Mucosa of stomach (tissue), 1 donor: Measurements from ENCODE around the gene CIT.
A peak's percentile ranks its signal among the peaks of the same experiment; 100 is the strongest.
"Not testable (repeated sequence)": the region's sequence is repeated elsewhere in the genome, so short reads cannot be mapped to it uniquely, and the experiment has no call there.

Experiments used
- H3K27me3 ChIP-seq: one replicate; pipeline ENCODE4 v1.7.0; 2013; ENCODE audit warnings: mild to moderate bottlenecking, low read length; ENCODE audit not compliant: control insufficient read depth, insufficient read depth
- H3K36me3 ChIP-seq: one replicate; pipeline ENCODE4 v1.7.0; 2013; ENCODE audit warnings: low read length; ENCODE audit not compliant: control insufficient read depth, insufficient read depth
- H3K4me1 ChIP-seq: one replicate; pipeline ENCODE4 v1.7.0; 2013; ENCODE audit warnings: mild to moderate bottlenecking, low read length; ENCODE audit not compliant: control insufficient read depth, insufficient read depth
- H3K4me3 ChIP-seq: one replicate; pipeline ENCODE4 v1.7.0; 2013; ENCODE audit warnings: low read length
- H3K9ac ChIP-seq: one replicate; pipeline ENCODE4 v1.7.0; 2013; ENCODE audit warnings: mild to moderate bottlenecking, low read length, moderate library complexity
- H3K9me3 ChIP-seq: one replicate; pipeline ENCODE4 v1.7.0; 2013; ENCODE audit warnings: mild to moderate bottlenecking, low read length, moderate library complexity; ENCODE audit not compliant: control insufficient read depth
- donor health status: Pancreatic carcinoma.

Gene CIT

GRCh38 chr12:119885549-119885948, 8.4 kb upstream of the CIT start:
- no peaks in the 10 kb centered on the region for H3K27me3 ChIP-seq
- no peak overlapping the region for H3K4me3 ChIP-seq
- no peaks in the 10 kb centered on the region for H3K4me1 ChIP-seq
- no peaks in the 10 kb centered on the region for H3K9me3 ChIP-seq
- no peak overlapping the region for H3K9ac ChIP-seq
- no peaks in the 10 kb centered on the region for H3K36me3 ChIP-seq

- not testable (repeated sequence) for H3K9ac ChIP-seq, H3K27me3 ChIP-seq, H3K4me3 ChIP-seq, H3K4me1 ChIP-seq, H3K36me3 ChIP-seq, H3K9me3 ChIP-seq
Measured at GRCh38 chr12:119883791-119884190, 6.7 kb upstream of the CIT start.

- Histone ChIP-seq H3K27me3 (no peaks in the 10 kb centered on the region), H3K36me3 (no peaks in the 10 kb centered on the region), H3K4me1 (no peaks in the 10 kb centered on the region), H3K9ac (no peak overlapping the region), H3K4me3 (no peak overlapping the region), H3K9me3 (no peaks in the 10 kb centered on the region)
Measured at GRCh38 chr12:119883237-119883636, 6.1 kb upstream of the CIT start.

- no peaks in the 10 kb centered on the region for H3K36me3 ChIP-seq
- H3K4me1 ChIP-seq = peaks cover 10% of the 10 kb centered on the region
- no peaks in the 10 kb centered on the region for H3K9me3 ChIP-seq
- peak overlapping the region; percentile 68 for H3K4me3 ChIP-seq
- no peaks in the 10 kb centered on the region for H3K27me3 ChIP-seq
- H3K9ac ChIP-seq = no peak overlapping the region
Measured at GRCh38 chr12:119877639-119877948, 474 bp upstream of the CIT start.

- H3K36me3 ChIP-seq = no peaks in the 10 kb centered on the region
Measured at GRCh38 chr12:119870457-119870856, 6.7 kb downstream of the CIT start.

GRCh38 chr12:119869720-119870119, 7.4 kb downstream of the CIT start:
- Histone ChIP-seq H3K9ac (no peak overlapping the region), H3K27me3 (no peaks in the 10 kb centered on the region), H3K9me3 (no peaks in the 10 kb centered on the region), H3K4me3 (no peak overlapping the region), H3K4me1 (no peaks in the 10 kb centered on the region), H3K36me3 (no peaks in the 10 kb centered on the region)

More at GRCh38 chr12:119870457-119870856, 6.7 kb downstream of the CIT start:
- Histone ChIP-seq H3K4me3 (no peak overlapping the region), H3K9ac (no peak overlapping the region), H3K27me3 (no peaks in the 10 kb centered on the region), H3K9me3 (no peaks in the 10 kb centered on the region), H3K4me1 (no peaks in the 10 kb centered on the region)

- Histone ChIP-seq H3K27me3 (no peaks in the 10 kb centered on the region), H3K36me3 (no peaks in the 10 kb centered on the region), H3K9me3 (no peaks in the 10 kb centered on the region), H3K9ac (no peak overlapping the region), H3K4me3 (no peak overlapping the region), H3K4me1 (no peaks in the 10 kb centered on the region)
Measured at GRCh38 chr12:119868992-119869391, 8.1 kb downstream of the CIT start.

GRCh38 chr12:119864591-119864990, 12.5 kb downstream of the CIT start:
- no peaks in the 10 kb centered on the region for H3K36me3 ChIP-seq
- no peak overlapping the region for H3K4me3 ChIP-seq
- no peaks in the 10 kb centered on the region for H3K27me3 ChIP-seq
- H3K9me3 ChIP-seq = no peaks in the 10 kb centered on the region
- no peaks in the 10 kb centered on the region for H3K4me1 ChIP-seq
- H3K9ac ChIP-seq = no peak overlapping the region

- H3K9me3 ChIP-seq = no peaks in the 10 kb centered on the region
- no peaks in the 10 kb centered on the region for H3K36me3 ChIP-seq
- no peaks in the 10 kb centered on the region for H3K27me3 ChIP-seq
- no peaks in the 10 kb centered on the region for H3K4me1 ChIP-seq
- no peak overlapping the region for H3K9ac ChIP-seq
- no peak overlapping the region for H3K4me3 ChIP-seq
Measured at GRCh38 chr12:119859241-119859640, 17.9 kb downstream of the CIT start.

- H3K36me3 ChIP-seq = no peaks in the 10 kb centered on the region
- H3K4me3 ChIP-seq = no peak overlapping the region
- H3K4me1 ChIP-seq = no peaks in the 10 kb centered on the region
- H3K27me3 ChIP-seq = no peaks in the 10 kb centered on the region
- no peaks in the 10 kb centered on the region for H3K9me3 ChIP-seq
- no peak overlapping the region for H3K9ac ChIP-seq
Measured at GRCh38 chr12:119857041-119857591, 20.0 kb downstream of the CIT start.

GRCh38 chr12:119850330-119850729, 26.8 kb downstream of the CIT start:
- Histone ChIP-seq H3K4me3 (no peak overlapping the region), H3K4me1 (no peaks in the 10 kb centered on the region), H3K9ac (no peak overlapping the region), H3K9me3 (no peaks in the 10 kb centered on the region), H3K36me3 (no peaks in the 10 kb centered on the region), H3K27me3 (no peaks in the 10 kb centered on the region)

- H3K36me3 ChIP-seq = no peaks in the 10 kb centered on the region
- no peaks in the 10 kb centered on the region for H3K27me3 ChIP-seq
- no peak overlapping the region for H3K4me3 ChIP-seq
- no peaks in the 10 kb centered on the region for H3K9me3 ChIP-seq
- H3K4me1 ChIP-seq = no peaks in the 10 kb centered on the region
- no peak overlapping the region for H3K9ac ChIP-seq
Measured at GRCh38 chr12:119843100-119843499, 34.0 kb downstream of the CIT start.

- Histone ChIP-seq H3K4me1 (no peaks in the 10 kb centered on the region), H3K4me3 (no peak overlapping the region), H3K9ac (no peak overlapping the region), H3K27me3 (no peaks in the 10 kb centered on the region), H3K9me3 (no peaks in the 10 kb centered on the region), H3K36me3 (no peaks in the 10 kb centered on the region)
Measured at GRCh38 chr12:119842380-119842779, 34.7 kb downstream of the CIT start.
